DOHH2 (cell line): Measurements from ENCODE around the gene RASGRP2.

ENCODE experiments used
- H3F3A ChIP-seq: fragments of 200-600 bp; sonication (generic), shearing (Covaris generic); 2 replicates; pipeline ENCODE4 v1.6.0; 2016; ENCODE audit warnings: antibody characterized with exemption, mild to moderate bottlenecking; ENCODE audit not compliant: control insufficient read depth, insufficient read depth
- H3K27ac ChIP-seq: fragments of 200-600 bp; sonication (generic); 2 replicates; pipeline ENCODE4 v1.5.1; 2014; ENCODE audit warnings: low read depth, mild to moderate bottlenecking, low read length, moderate library complexity
- H3K27me3 ChIP-seq: fragments of 200-600 bp; sonication (generic); 2 replicates; pipeline ENCODE4 v1.6.1; 2014; ENCODE audit warnings: mild to moderate bottlenecking, low read length, mixed read lengths; ENCODE audit not compliant: control insufficient read depth
- H3K36me3 ChIP-seq: fragments of 200-600 bp; sonication (generic); 2 replicates; pipeline ENCODE4 v1.6.1; 2014; ENCODE audit warnings: mild to moderate bottlenecking, low read length, moderate library complexity, mixed read lengths; ENCODE audit not compliant: control insufficient read depth
- H3K4me1 ChIP-seq: fragments of 200-600 bp; sonication (generic); 2 replicates; pipeline ENCODE4 v1.6.1; 2014; ENCODE audit warnings: mild to moderate bottlenecking, low read length, mixed read lengths; ENCODE audit not compliant: control insufficient read depth
- H3K4me2 ChIP-seq: fragments of 200-600 bp; sonication (generic); 2 replicates; pipeline ENCODE4 v1.6.0; 2014; ENCODE audit warnings: mild to moderate bottlenecking, low read length, moderate library complexity
- H3K4me3 ChIP-seq: fragments of 200-600 bp; sonication (generic); 2 replicates; pipeline ENCODE4 v1.5.1; 2014; ENCODE audit warnings: mild to moderate bottlenecking, low read length, mixed read lengths
- H3K79me2 ChIP-seq: fragments of 200-600 bp; sonication (generic); 2 replicates; pipeline ENCODE4 v1.6.1; 2014; ENCODE audit warnings: mild to moderate bottlenecking, low read length, mixed read lengths; ENCODE audit not compliant: control insufficient read depth
- H3K9me2 ChIP-seq: fragments of 200-600 bp; sonication (generic); replicated peaks from 2 replicates; pipeline ENCODE4 v1.6.1; 2014; ENCODE audit warnings: mild to moderate bottlenecking, low read length, mixed read lengths; ENCODE audit not compliant: control insufficient read depth
- H3K9me3 ChIP-seq: fragments of 200-600 bp; sonication (generic); 2 replicates; pipeline ENCODE4 v1.6.1; 2014; ENCODE audit warnings: antibody characterized with exemption, low read length, mixed read lengths; ENCODE audit not compliant: control insufficient read depth, insufficient read depth
- H4K20me1 ChIP-seq: fragments of 200-600 bp; sonication (generic); 2 replicates; pipeline ENCODE4 v1.6.0; 2014; ENCODE audit warnings: low read depth, mild to moderate bottlenecking, antibody characterized with exemption, low read length, moderate library complexity; ENCODE audit not compliant: control insufficient read depth, insufficient read depth
- EZH2phosphoT487 ChIP-seq: fragments of 200-600 bp; sonication (generic); IDR thresholded peaks from 2 replicates; pipeline ENCODE4 v1.6.1; 2017; ENCODE audit warnings: borderline replicate concordance, mild to moderate bottlenecking, antibody characterized with exemption, low read length, moderate library complexity, mixed read lengths
- TF ChIP-seq, protein P1 (sequence below): fragments of 200-600 bp; sonication (generic); IDR thresholded peaks from one replicate; pipeline ENCODE4 v1.5.1; 2014; ENCODE audit warnings: antibody characterized with exemption, mild to moderate bottlenecking, low read depth, low read length; ENCODE audit not compliant: poor library complexity, severe bottlenecking

RASGRP2 gene

DNA sequence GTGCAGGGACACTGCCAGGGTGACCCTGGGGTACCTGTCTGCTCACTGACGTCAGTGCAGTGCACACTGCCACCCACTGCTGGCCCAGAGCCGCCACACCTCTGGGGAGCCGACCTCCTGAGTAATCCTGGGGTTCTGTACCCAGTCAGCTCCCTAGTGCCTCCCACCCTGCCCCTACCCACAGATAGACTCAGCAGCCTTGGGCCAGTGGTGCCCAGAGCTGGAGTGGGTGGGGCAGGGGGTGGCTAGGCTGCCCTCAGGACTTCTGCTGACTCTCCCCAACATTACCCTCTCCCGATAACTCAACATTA is 26.7 kb downstream of the RASGRP2 start:
- no peaks in the 10 kb centered on the region for H4K20me1 ChIP-seq
- no peaks in the 10 kb centered on the region for H3K36me3 ChIP-seq
- H3K9me3 ChIP-seq = no peaks in the 10 kb centered on the region
- no peaks in the 10 kb centered on the region for H3K79me2 ChIP-seq
- no peak overlapping the region for H3K27ac ChIP-seq
- H3K4me2 ChIP-seq = no peak overlapping the region
- TF ChIP-seq, protein P1, sequence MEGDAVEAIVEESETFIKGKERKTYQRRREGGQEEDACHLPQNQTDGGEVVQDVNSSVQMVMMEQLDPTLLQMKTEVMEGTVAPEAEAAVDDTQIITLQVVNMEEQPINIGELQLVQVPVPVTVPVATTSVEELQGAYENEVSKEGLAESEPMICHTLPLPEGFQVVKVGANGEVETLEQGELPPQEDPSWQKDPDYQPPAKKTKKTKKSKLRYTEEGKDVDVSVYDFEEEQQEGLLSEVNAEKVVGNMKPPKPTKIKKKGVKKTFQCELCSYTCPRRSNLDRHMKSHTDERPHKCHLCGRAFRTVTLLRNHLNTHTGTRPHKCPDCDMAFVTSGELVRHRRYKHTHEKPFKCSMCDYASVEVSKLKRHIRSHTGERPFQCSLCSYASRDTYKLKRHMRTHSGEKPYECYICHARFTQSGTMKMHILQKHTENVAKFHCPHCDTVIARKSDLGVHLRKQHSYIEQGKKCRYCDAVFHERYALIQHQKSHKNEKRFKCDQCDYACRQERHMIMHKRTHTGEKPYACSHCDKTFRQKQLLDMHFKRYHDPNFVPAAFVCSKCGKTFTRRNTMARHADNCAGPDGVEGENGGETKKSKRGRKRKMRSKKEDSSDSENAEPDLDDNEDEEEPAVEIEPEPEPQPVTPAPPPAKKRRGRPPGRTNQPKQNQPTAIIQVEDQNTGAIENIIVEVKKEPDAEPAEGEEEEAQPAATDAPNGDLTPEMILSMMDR = no peak
- TF ChIP-seq EZH2phosphoT487 = no peak
- no peaks in the 10 kb centered on the region for H3K9me2 ChIP-seq
- peaks cover 15% of the 10 kb centered on the region for H3K4me1 ChIP-seq
- 0 out of 2 replicates have a peak, but pooled peaks cover 3% of the 10 kb centered on the region for H3F3A ChIP-seq
- H3K27me3 ChIP-seq = peaks cover 82% of the 10 kb centered on the region
- H3K4me3 ChIP-seq = no peak overlapping the region

DNA sequence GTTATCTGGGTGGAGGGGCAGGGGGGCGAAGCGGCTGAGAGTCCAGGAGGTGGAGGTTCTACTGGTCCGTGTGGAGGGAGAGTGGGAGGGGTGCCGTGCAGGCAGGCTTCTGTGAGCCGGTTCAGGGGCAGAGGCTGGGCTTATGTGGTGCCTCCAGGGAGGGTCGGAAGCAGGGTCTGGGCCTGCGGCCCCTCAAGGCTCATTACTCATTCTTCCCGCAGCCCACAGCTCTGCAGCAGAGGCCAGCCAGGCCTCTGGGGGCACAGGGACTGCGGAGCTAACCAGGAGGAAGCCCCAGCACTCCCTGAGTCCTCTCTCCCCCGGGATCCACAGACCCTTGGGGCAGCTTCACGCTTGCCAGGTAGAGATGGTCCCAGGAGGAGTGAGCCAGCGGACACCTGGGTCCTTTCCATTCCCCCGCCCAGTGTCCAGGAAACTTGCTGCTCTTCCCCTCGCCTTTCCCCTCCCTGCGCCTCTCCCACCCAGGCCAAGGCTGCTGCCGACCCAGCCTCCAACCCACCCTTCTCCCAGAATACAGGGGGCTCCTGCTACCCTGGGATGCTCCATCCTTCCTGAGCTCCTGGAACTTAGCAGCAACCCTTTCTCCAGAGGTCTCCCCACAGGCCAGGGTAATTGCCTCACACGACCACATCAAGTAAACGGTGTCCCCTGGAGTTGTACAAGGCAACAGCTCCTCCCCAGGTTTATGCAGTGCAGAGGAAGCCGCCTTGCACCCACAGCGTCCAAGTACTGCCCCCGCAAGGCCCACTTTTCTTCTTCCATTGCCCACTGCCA is 27.3 kb downstream of the RASGRP2 start:
- Histone ChIP-seq H4K20me1 (no peaks in the 10 kb centered on the region), H3K9me3 (no peaks in the 10 kb centered on the region), H3K4me1 (peaks cover 15% of the 10 kb centered on the region), H3K27ac (no peak overlapping the region), H3F3A (0 out of 2 replicates have a peak, but pooled peaks cover 3% of the 10 kb centered on the region), H3K27me3 (peaks cover 76% of the 10 kb centered on the region), H3K79me2 (no peaks in the 10 kb centered on the region), H3K9me2 (no peaks in the 10 kb centered on the region), H3K4me3 (no peak overlapping the region), H3K36me3 (no peaks in the 10 kb centered on the region), H3K4me2 (no peak overlapping the region)
- TF ChIP-seq EZH2phosphoT487 = no peak
- TF ChIP-seq, protein P1 = no peak

DNA sequence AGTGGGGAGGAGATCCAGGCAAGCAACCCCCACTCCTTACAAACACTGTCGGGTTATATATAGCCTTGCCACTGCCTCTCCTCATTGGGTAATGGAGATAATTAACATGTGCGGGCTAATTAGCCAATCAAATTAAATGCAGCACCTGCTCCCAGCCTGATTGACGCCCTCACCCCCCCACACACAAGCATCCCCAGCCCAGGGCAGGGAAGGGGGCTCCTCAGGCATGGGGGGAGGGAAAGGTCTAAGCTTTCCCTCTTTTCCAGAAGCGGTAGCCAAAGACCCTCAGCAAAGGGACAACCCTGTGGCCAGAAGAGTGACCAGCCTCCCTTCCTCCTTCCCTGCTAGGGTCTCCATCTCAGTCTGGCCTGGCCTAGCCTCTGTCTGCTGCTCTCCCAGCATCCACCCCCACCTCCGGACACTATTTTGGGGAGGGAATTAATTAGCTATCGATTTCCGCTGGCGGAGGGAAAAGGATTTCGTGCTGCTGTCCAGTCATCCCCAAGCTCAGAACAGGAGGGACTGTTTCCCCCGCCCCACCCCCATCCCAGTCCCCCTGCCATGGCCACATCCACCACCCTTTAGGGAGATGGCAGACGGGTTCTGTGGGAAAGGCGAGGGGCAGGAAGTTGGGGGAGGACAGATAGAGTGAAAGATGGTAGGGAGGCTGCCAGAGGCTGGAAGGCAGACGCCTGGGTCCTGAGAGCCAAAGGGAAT is 28.0 kb downstream of the RASGRP2 start:
- no peak overlapping the region for H3K4me3 ChIP-seq
- peaks cover 15% of the 10 kb centered on the region for H3K4me1 ChIP-seq
- H3K4me2 ChIP-seq = no peak overlapping the region
- H3K27ac ChIP-seq = no peak overlapping the region
- TF ChIP-seq EZH2phosphoT487 = no peak
- TF ChIP-seq, protein P1 = no peak
- H3K79me2 ChIP-seq = no peaks in the 10 kb centered on the region
- no peaks in the 10 kb centered on the region for H3K9me3 ChIP-seq
- peaks cover 72% of the 10 kb centered on the region for H3K27me3 ChIP-seq
- no peaks in the 10 kb centered on the region for H3K9me2 ChIP-seq
- H3F3A ChIP-seq = 0 out of 2 replicates have a peak, but pooled peaks cover 3% of the 10 kb centered on the region
- no peaks in the 10 kb centered on the region for H3K36me3 ChIP-seq
- H4K20me1 ChIP-seq = no peaks in the 10 kb centered on the region
